Skeletal muscle cell (primary cell): ENCODE results near the gene SYNDIG1.

Source experiments
- DNase-seq: peaks from one replicate; pipeline ENCODE4 v3.0.0-alpha.2; 2010; ENCODE audit warnings: low read depth
- H3K4me3 ChIP-seq: 2 replicates; pipeline ENCODE4 v1.5.1; 2011; ENCODE audit warnings: low read depth, mild to moderate bottlenecking, control low read depth, low read length, moderate library complexity

Gene SYNDIG1

GRCh38 chr20:24489193-24489592 lies 19.8 kb downstream of the SYNDIG1 start:
- no peak overlapping the region for H3K4me3 ChIP-seq
- no peak for DNase-seq

GRCh38 chr20:24489631-24490260 lies 20.3 kb downstream of the SYNDIG1 start:
- no peak overlapping the region for H3K4me3 ChIP-seq
- DNase-seq, result no peak

- H3K4me3 ChIP-seq, result no peak overlapping the region
- no peak for DNase-seq
These were observed 21.2 kb downstream of the SYNDIG1 start for GRCh38 chr20:24490598-24490997.

- no peak for DNase-seq
- H3K4me3 ChIP-seq, result no peak overlapping the region
These were observed 21.8 kb downstream of the SYNDIG1 start for GRCh38 chr20:24491041-24491756.

GRCh38 chr20:24492031-24492607 lies 22.7 kb downstream of the SYNDIG1 start:
- no peak for DNase-seq

GRCh38 chr20:24492698-24493097 lies 23.3 kb downstream of the SYNDIG1 start:
- no peak overlapping the region for H3K4me3 ChIP-seq
- DNase-seq, result no peak

More at GRCh38 chr20:24492031-24492607, 22.7 kb downstream of the SYNDIG1 start:
- no peak overlapping the region for H3K4me3 ChIP-seq

- DNase-seq, result no peak
- H3K4me3 ChIP-seq, result no peak overlapping the region
These were observed 23.8 kb downstream of the SYNDIG1 start for GRCh38 chr20:24493181-24493580.

- no peak overlapping the region for H3K4me3 ChIP-seq
- no peak for DNase-seq
These were observed 24.4 kb downstream of the SYNDIG1 start for GRCh38 chr20:24493661-24494459.

- no peak for DNase-seq
- H3K4me3 ChIP-seq, result no peak overlapping the region
These were observed 25.1 kb downstream of the SYNDIG1 start for GRCh38 chr20:24494460-24494920.

- no peak overlapping the region for H3K4me3 ChIP-seq
- DNase-seq, result no peak
These were observed 25.8 kb downstream of the SYNDIG1 start for GRCh38 chr20:24495266-24495665.

- no peak overlapping the region for H3K4me3 ChIP-seq
- DNase-seq, result peak; percentile 11
These were observed 28.4 kb downstream of the SYNDIG1 start for GRCh38 chr20:24497851-24498250.

GRCh38 chr20:24498641-24499040 lies 29.2 kb downstream of the SYNDIG1 start:
- DNase-seq, result no peak

GRCh38 chr20:24499472-24499871 lies 30.0 kb downstream of the SYNDIG1 start:
- H3K4me3 ChIP-seq, result no peak overlapping the region
- no peak for DNase-seq

More at GRCh38 chr20:24498641-24499040, 29.2 kb downstream of the SYNDIG1 start:
- H3K4me3 ChIP-seq, result no peak overlapping the region

GRCh38 chr20:24501764-24502556 lies 32.5 kb downstream of the SYNDIG1 start:
- peak; percentile 92 for DNase-seq
- H3K4me3 ChIP-seq, result no peak overlapping the region

GRCh38 chr20:24502661-24503060 lies 33.2 kb downstream of the SYNDIG1 start:
- no peak overlapping the region for H3K4me3 ChIP-seq

GRCh38 chr20:24503352-24503931 lies 34.0 kb downstream of the SYNDIG1 start:
- H3K4me3 ChIP-seq, result no peak overlapping the region
- peak; percentile 21 for DNase-seq

More at GRCh38 chr20:24502661-24503060, 33.2 kb downstream of the SYNDIG1 start:
- peak; percentile 18 for DNase-seq

GRCh38 chr20:24504331-24505285 lies 35.2 kb downstream of the SYNDIG1 start:
- DNase-seq, result no peak

GRCh38 chr20:24506146-24506545 lies 36.7 kb downstream of the SYNDIG1 start:
- no peak for DNase-seq

More at GRCh38 chr20:24504331-24505285, 35.2 kb downstream of the SYNDIG1 start:
- no peak overlapping the region for H3K4me3 ChIP-seq

More at GRCh38 chr20:24506146-24506545, 36.7 kb downstream of the SYNDIG1 start:
- H3K4me3 ChIP-seq, result no peak overlapping the region
